Keratinocyte (primary cell): Measurements from ENCODE around the gene SOX5.

ENCODE experiments used
- EZH2 ChIP-seq: IDR thresholded peaks from one replicate; pipeline ENCODE4 v1.6.1; 2012; ENCODE audit warnings: inconsistent platforms, mild to moderate bottlenecking, low read length, moderate library complexity
- TF ChIP-seq, protein P1 (sequence below), 3 experiments: IDR thresholded peaks in 1 of 3; conservative IDR thresholded peaks in 1 of 3; optimal IDR thresholded peaks in 1 of 3; 2 replicates in 2 of 3; 3 replicates in 1 of 3; pipeline versions ENCODE3 to v1.5.1; 2011; ENCODE audit warnings: low read length in 3 of 3, mild to moderate bottlenecking in 3 of 3, moderate library complexity in 2 of 3, control low read depth in 1 of 3, inconsistent platforms in 1 of 3; ENCODE audit not compliant: insufficient read depth in 2 of 3; ENCODE audit errors: extremely low read depth in 1 of 3

DNA sequence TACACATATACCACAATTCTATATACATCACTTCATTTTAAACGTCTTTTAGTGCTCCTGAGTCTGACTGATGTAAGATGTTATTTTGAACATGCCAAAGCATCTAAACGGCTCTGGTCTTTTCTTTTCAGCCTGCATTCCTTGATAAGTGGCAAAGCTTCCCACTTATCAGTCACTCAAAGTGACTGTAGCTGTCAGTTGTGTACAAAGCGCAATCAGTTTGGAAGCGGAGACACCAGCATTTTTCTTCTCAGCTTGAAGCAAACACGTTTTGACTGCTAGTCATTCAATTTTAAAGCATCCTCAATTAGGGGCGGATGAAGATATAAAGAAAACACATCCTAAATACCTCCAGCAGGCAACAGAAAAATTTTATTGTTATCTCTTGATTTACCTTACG is 226.8 kb downstream of the SOX5 start:
- TF ChIP-seq, protein P1, sequence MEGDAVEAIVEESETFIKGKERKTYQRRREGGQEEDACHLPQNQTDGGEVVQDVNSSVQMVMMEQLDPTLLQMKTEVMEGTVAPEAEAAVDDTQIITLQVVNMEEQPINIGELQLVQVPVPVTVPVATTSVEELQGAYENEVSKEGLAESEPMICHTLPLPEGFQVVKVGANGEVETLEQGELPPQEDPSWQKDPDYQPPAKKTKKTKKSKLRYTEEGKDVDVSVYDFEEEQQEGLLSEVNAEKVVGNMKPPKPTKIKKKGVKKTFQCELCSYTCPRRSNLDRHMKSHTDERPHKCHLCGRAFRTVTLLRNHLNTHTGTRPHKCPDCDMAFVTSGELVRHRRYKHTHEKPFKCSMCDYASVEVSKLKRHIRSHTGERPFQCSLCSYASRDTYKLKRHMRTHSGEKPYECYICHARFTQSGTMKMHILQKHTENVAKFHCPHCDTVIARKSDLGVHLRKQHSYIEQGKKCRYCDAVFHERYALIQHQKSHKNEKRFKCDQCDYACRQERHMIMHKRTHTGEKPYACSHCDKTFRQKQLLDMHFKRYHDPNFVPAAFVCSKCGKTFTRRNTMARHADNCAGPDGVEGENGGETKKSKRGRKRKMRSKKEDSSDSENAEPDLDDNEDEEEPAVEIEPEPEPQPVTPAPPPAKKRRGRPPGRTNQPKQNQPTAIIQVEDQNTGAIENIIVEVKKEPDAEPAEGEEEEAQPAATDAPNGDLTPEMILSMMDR (optimal IDR thresholded peaks at IDR 0.05 in 1 of 3, IDR thresholded peaks at IDR 0.05 in 1 of 3, conservative IDR thresholded peaks at IDR 0.05 in 1 of 3; ENCODE audit: extremely low read depth in 1 of 3, insufficient read depth in 2 of 3, low read length in 3 of 3): no peak
- TF ChIP-seq EZH2: no peak
